ENCODE results near the gene ANKS6.

The ANKS6 gene

GRCh38 chr9:98783518-98784226 lies 12.7 kb downstream of the ANKS6 start:
- no peak for TF ChIP-seq POLR2AphosphoS5 (IDR thresholded peaks at IDR 0.05; ENCODE audit: low read depth, low read length)
- no peak for TF ChIP-seq REST (IDR thresholded peaks at IDR 0.05; ENCODE audit: insufficient read depth in 1 of 2, low read depth in 2 of 2, low read length in 2 of 2)
- TF ChIP-seq SIN3A (IDR thresholded peaks at IDR 0.05; ENCODE audit: borderline replicate concordance, insufficient read depth, low read length) = no peak
- TF ChIP-seq TAF1 (IDR thresholded peaks at IDR 0.05; ENCODE audit: borderline replicate concordance, insufficient read depth, low read length) = no peak
- no peak for TF ChIP-seq FOXP2 (optimal IDR thresholded peaks at IDR 0.05; ENCODE audit: borderline replicate concordance, extremely low read depth, extremely low read length, insufficient read depth)

DNA sequence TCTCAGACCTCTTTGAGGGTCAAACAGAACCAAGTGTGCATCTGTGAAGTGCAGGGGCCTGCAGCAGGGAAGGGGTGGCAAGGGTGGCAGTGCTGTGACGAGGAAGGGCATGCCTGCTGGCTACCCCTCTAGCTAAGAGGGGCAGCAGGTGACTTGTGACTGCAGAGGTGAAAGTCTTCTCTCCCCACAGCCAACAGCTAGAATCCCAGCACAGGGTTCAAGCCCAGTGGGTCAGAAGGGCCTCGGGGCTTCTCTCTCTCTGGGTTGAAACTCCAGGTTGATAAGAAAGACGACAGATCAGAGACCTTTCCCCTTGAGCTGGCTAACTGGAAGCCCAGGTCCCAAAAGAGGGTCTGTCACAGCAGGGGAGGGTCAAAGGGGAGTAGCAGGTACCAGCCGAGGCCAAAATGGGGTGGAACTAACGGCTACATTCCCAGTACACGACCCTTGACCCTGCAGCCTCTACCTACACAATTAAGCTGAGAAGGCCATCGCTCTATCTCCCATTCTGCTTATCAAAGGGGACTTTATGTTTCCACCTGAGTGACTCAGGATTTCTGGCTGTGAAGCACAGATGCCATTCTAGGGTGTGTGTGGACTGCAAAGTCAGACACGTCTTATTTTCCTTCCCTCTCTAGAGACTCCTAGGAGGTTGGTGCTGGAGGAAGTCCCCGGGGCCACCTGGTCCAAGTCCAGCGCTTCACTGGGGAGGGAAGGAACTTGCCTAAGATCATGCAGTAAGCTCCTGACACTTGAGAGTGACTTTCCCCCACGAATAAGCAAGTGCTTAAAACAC lies 14.6 kb downstream of the ANKS6 start:
- TF ChIP-seq SIN3A (IDR thresholded peaks at IDR 0.05; ENCODE audit: borderline replicate concordance, insufficient read depth, low read length) = no peak
- TF ChIP-seq FOXP2 (optimal IDR thresholded peaks at IDR 0.05; ENCODE audit: borderline replicate concordance, extremely low read depth, extremely low read length, insufficient read depth) = no peak

- TF ChIP-seq SIN3A (IDR thresholded peaks at IDR 0.05; ENCODE audit: borderline replicate concordance, insufficient read depth, low read length) (no peak), REST (IDR thresholded peaks at IDR 0.05; ENCODE audit: insufficient read depth in 1 of 2, low read depth in 2 of 2, low read length in 2 of 2) (no peak), TAF1 (IDR thresholded peaks at IDR 0.05; ENCODE audit: borderline replicate concordance, insufficient read depth, low read length) (no peak), FOXP2 (optimal IDR thresholded peaks at IDR 0.05; ENCODE audit: borderline replicate concordance, extremely low read depth, extremely low read length, insufficient read depth) (no peak), POLR2AphosphoS5 (IDR thresholded peaks at IDR 0.05; ENCODE audit: low read depth, low read length) (no peak)
Observed at GRCh38 chr9:98780059-98780749, 16.2 kb downstream of the ANKS6 start.

DNA sequence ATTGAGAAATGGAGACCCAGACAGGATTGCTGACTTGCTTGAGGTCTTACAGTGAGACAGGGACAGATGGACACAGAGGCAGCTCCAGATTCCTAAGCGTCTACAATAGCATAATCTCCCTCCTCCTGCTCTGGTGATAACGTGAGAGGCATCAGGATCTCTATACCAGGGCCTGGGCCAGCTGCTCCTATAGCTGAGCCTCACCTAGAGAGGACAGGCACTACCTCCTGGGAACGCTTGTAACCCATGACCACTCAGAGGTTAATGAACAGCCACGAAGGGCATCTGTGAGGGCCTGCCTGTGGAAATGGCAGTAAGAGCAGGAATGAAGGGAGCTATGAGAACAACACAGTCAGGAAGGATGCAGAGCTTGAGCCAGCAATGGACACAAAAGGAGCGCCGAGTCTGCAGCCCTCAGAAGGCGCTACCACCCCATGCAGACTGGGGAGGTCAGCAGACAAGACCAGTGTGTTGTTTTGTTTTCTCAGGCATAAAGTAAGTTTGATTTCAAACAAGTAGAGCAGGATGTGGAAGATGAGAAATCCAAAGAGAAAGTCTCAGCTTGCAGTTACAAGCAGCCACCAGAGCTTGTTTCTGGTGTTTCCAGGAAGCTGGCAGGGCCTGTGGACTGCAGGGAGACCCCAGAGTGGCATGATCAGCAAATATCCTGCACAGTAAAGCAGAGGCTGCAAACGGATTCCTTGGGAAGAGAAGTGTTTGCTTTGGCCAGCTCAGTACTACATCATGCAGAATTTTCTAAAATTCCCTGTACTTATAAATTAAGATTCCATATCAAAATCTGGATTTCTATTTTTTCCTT lies 17.4 kb downstream of the ANKS6 start:
- TF ChIP-seq REST (IDR thresholded peaks at IDR 0.05; ENCODE audit: insufficient read depth in 1 of 2, low read depth in 2 of 2, low read length in 2 of 2) = no peak
- TF ChIP-seq SIN3A (IDR thresholded peaks at IDR 0.05; ENCODE audit: borderline replicate concordance, insufficient read depth, low read length) = no peak
- TF ChIP-seq POLR2AphosphoS5 (IDR thresholded peaks at IDR 0.05; ENCODE audit: low read depth, low read length) = no peak
- TF ChIP-seq FOXP2 (optimal IDR thresholded peaks at IDR 0.05; ENCODE audit: borderline replicate concordance, extremely low read depth, extremely low read length, insufficient read depth) = no peak
- no peak for TF ChIP-seq TAF1 (IDR thresholded peaks at IDR 0.05; ENCODE audit: borderline replicate concordance, insufficient read depth, low read length)

GRCh38 chr9:98778251-98778650 lies 18.1 kb downstream of the ANKS6 start:
- TF ChIP-seq SIN3A (IDR thresholded peaks at IDR 0.05; ENCODE audit: borderline replicate concordance, insufficient read depth, low read length) (no peak), REST (IDR thresholded peaks at IDR 0.05; ENCODE audit: insufficient read depth in 1 of 2, low read depth in 2 of 2, low read length in 2 of 2) (no peak), POLR2AphosphoS5 (IDR thresholded peaks at IDR 0.05; ENCODE audit: low read depth, low read length) (no peak), TAF1 (IDR thresholded peaks at IDR 0.05; ENCODE audit: borderline replicate concordance, insufficient read depth, low read length) (no peak), FOXP2 (optimal IDR thresholded peaks at IDR 0.05; ENCODE audit: borderline replicate concordance, extremely low read depth, extremely low read length, insufficient read depth) (no peak)
